H1 (cell line): ENCODE results near the gene DOCK1. TPM values are rescaled to one million over a fixed set of nuclear protein-coding genes. Genes with fewer than 3 reads are reported as not detected.

ENCODE experiments used
- CTCF ChIA-PET: fragments of 300-600 bp; sonication (Branson Sonifier 250); formaldehyde crosslinking; loops from one replicate; lab custom pipeline; 2021; ENCODE audit not compliant: partially characterized antibody; lab: Charles Lee
- POLR2A ChIA-PET: fragments of 300-600 bp; sonication (Branson Sonifier 250); formaldehyde crosslinking; loops from one replicate; lab custom pipeline; 2021; ENCODE audit warnings: inconsistent platforms; ENCODE audit not compliant: partially characterized antibody; lab: Charles Lee
- DNase-seq, 2 experiments: peaks; one replicate each; pipeline versions ENCODE4 v3.0.0 to v3.0.0-alpha.2; 2010 to 2022; ENCODE audit warnings: low spot score in 2 of 2, low read depth in 1 of 2, mixed read lengths in 1 of 2
- FAIRE-seq: peaks from 2 replicates; lab custom pipeline; 2011; peaks lifted over from hg19 to GRCh38; lab: Jason Lieb, UNC
- H2AFZ ChIP-seq: 2 replicates; pipeline ENCODE4 v1.8.1; 2012; ENCODE audit warnings: low read length, inconsistent platforms
- H2AK5ac ChIP-seq: 2 replicates; pipeline ENCODE4 v1.6.1; 2013; ENCODE audit warnings: low read depth, low read length
- H2BK120ac ChIP-seq: replicated peaks from 2 replicates; pipeline ENCODE3; 2013; ENCODE audit warnings: low read depth, low read length, inconsistent platforms
- H2BK12ac ChIP-seq: 2 replicates; pipeline ENCODE4 v1.6.1; 2013; ENCODE audit warnings: low read depth, low read length
- H2BK15ac ChIP-seq: 2 replicates; pipeline ENCODE4 v1.6.1; 2013; ENCODE audit warnings: low read length
- H2BK20ac ChIP-seq: 2 replicates; pipeline ENCODE4 v1.6.1; 2013; ENCODE audit warnings: low read length
- H2BK5ac ChIP-seq: 2 replicates; pipeline ENCODE4 v1.6.1; 2013; ENCODE audit warnings: low read depth, low read length
- H3K14ac ChIP-seq: 2 replicates; pipeline ENCODE4 v1.6.1; 2013; ENCODE audit warnings: inconsistent platforms; ENCODE audit not compliant: insufficient read length
- H3K18ac ChIP-seq: 2 replicates; pipeline ENCODE4 v1.6.1; 2013; ENCODE audit warnings: low read length; ENCODE audit errors: extremely low read depth
- H3K23ac ChIP-seq: 2 replicates; pipeline ENCODE4 v1.6.1; 2013; ENCODE audit warnings: inconsistent platforms; ENCODE audit not compliant: insufficient read length
- H3K23me2 ChIP-seq: 2 replicates; pipeline ENCODE4 v1.6.1; 2013; ENCODE audit warnings: low read depth, low read length
- H3K27ac ChIP-seq: 2 replicates; pipeline ENCODE4 v1.6.1; 2011; ENCODE audit warnings: low read depth, low read length, inconsistent platforms
- H3K27me3 ChIP-seq, 4 experiments: replicated peaks in 1 of 4; 1 replicate in 1 of 4; 2 replicates in 3 of 4; pipeline versions ENCODE4 v1.6.1 to v1.8.1; 2011 to 2013; ENCODE audit warnings: low read length in 3 of 4, mild to moderate bottlenecking in 3 of 4, inconsistent platforms in 2 of 4, mixed read lengths in 2 of 4, moderate library complexity in 1 of 4; ENCODE audit not compliant: control insufficient read depth in 3 of 4, insufficient read depth in 3 of 4; ENCODE audit errors: extremely low read depth in 1 of 4
- H3K36me3 ChIP-seq, 4 experiments: 2 replicates each; pipeline versions ENCODE4 v1.6.1 to v1.8.1; 2011 to 2013; ENCODE audit warnings: mild to moderate bottlenecking in 4 of 4, low read length in 3 of 4, moderate library complexity in 2 of 4, control low read depth in 1 of 4, inconsistent platforms in 1 of 4; ENCODE audit not compliant: insufficient read depth in 4 of 4, control insufficient read depth in 2 of 4
- H3K4ac ChIP-seq: replicated peaks from 2 replicates; pipeline ENCODE3; 2013; ENCODE audit warnings: low read length, low read depth, mixed read lengths, inconsistent platforms; ENCODE audit not compliant: insufficient read length
- H3K4me1 ChIP-seq, 4 experiments: replicated peaks in 1 of 4; 1 replicate in 1 of 4; 2 replicates in 3 of 4; pipeline versions ENCODE4 v1.6.1 to v1.8.1; 2011 to 2013; ENCODE audit warnings: low read length in 3 of 4, inconsistent platforms in 2 of 4, mixed read lengths in 1 of 4; ENCODE audit not compliant: insufficient read depth in 4 of 4, control insufficient read depth in 3 of 4
- H3K4me2 ChIP-seq, 2 experiments: 2 replicates each; pipeline versions ENCODE4 v1.6.1 to v1.8.1; 2011 to 2013; ENCODE audit warnings: low read depth in 2 of 2, low read length in 2 of 2, control low read depth in 1 of 2, inconsistent platforms in 1 of 2, mild to moderate bottlenecking in 1 of 2; ENCODE audit not compliant: insufficient read depth in 1 of 2
- H3K4me3 ChIP-seq, 4 experiments: fragments of 200-600, 300-600 bp in 1 of 4; sonication (generic), shearing (Covaris generic), sonication (Bioruptor Twin) in 1 of 4; 2 replicates each; pipeline versions ENCODE4 v1.5.1 to v1.8.1; 2011 to 2016; ENCODE audit warnings: low read length in 4 of 4, low read depth in 3 of 4, control low read depth in 2 of 4, inconsistent platforms in 2 of 4, mild to moderate bottlenecking in 2 of 4, mixed read lengths in 1 of 4, moderate library complexity in 1 of 4; ENCODE audit not compliant: insufficient read depth in 2 of 4; ENCODE audit errors: extremely low read depth in 1 of 4
- H3K56ac ChIP-seq: replicated peaks from 2 replicates; pipeline ENCODE3; 2013; ENCODE audit warnings: low read depth, mild to moderate bottlenecking, mixed read lengths, low read length, inconsistent platforms; ENCODE audit not compliant: insufficient read length
- H3K79me1 ChIP-seq: 2 replicates; pipeline ENCODE4 v1.6.1; 2013; ENCODE audit warnings: low read depth, low read length, control low read depth
- H3K79me2 ChIP-seq, 2 experiments: 2 replicates each; pipeline versions ENCODE4 v1.6.1 to v1.8.1; 2012 to 2013; ENCODE audit warnings: low read length in 2 of 2, mild to moderate bottlenecking in 2 of 2, inconsistent platforms in 1 of 2; ENCODE audit not compliant: insufficient read depth in 2 of 2, control insufficient read depth in 1 of 2
- H3K9ac ChIP-seq, 4 experiments: replicated peaks in 1 of 4; 1 replicate in 1 of 4; 2 replicates in 3 of 4; pipeline versions ENCODE4 v1.6.1 to v1.8.1; 2011 to 2013; ENCODE audit warnings: low read depth in 3 of 4, low read length in 3 of 4, control low read depth in 2 of 4, mild to moderate bottlenecking in 2 of 4, moderate library complexity in 2 of 4, inconsistent platforms in 1 of 4; ENCODE audit errors: extremely low read depth in 1 of 4
- H3K9me3 ChIP-seq, 2 experiments: 2 replicates each; pipeline versions ENCODE4 v1.6.1 to v1.8.1; 2012 to 2013; ENCODE audit warnings: mild to moderate bottlenecking in 2 of 2, moderate library complexity in 2 of 2, control low read depth in 1 of 2, inconsistent platforms in 1 of 2, low read depth in 1 of 2, low read length in 1 of 2, mixed read lengths in 1 of 2; ENCODE audit not compliant: insufficient read depth in 2 of 2
- H4K20me1 ChIP-seq, 2 experiments: replicated peaks in 1 of 2; 2 replicates each; pipeline versions ENCODE3 to v1.8.1; 2011 to 2013; ENCODE audit warnings: inconsistent platforms in 2 of 2, low read length in 2 of 2, mild to moderate bottlenecking in 1 of 2; ENCODE audit not compliant: insufficient read depth in 2 of 2, control insufficient read depth in 1 of 2
- H4K5ac ChIP-seq: 2 replicates; pipeline ENCODE4 v1.6.1; 2013; ENCODE audit warnings: low read length, low read depth, mixed read lengths, inconsistent platforms; ENCODE audit not compliant: insufficient read length
- H4K8ac ChIP-seq: 2 replicates; pipeline ENCODE4 v1.8.0; 2013; ENCODE audit warnings: mild to moderate bottlenecking, moderate library complexity, low read length, inconsistent platforms; ENCODE audit not compliant: insufficient read depth; ENCODE audit errors: extremely low read depth
- H4K91ac ChIP-seq: replicated peaks from 2 replicates; pipeline ENCODE3; 2013; ENCODE audit warnings: low read length, mixed read lengths, inconsistent platforms; ENCODE audit not compliant: insufficient read length
- BCL11A ChIP-seq, 2 experiments: IDR thresholded peaks; one replicate each; pipeline ENCODE4 v1.6.1; 2011; ENCODE audit warnings: low read depth in 2 of 2, low read length in 2 of 2, mild to moderate bottlenecking in 2 of 2
- CEBPB ChIP-seq: IDR thresholded peaks from 2 replicates; pipeline ENCODE4 v1.6.1; 2012; ENCODE audit warnings: low read depth, low read length
- CTBP2 ChIP-seq: IDR thresholded peaks from 2 replicates; pipeline ENCODE4 v1.7.0; 2011; ENCODE audit warnings: borderline replicate concordance, mild to moderate bottlenecking, moderate library complexity, mixed read lengths, low read length; ENCODE audit not compliant: insufficient read depth, insufficient read length
- GABPA ChIP-seq: IDR thresholded peaks from 2 replicates; pipeline ENCODE4 v1.6.1; 2011; ENCODE audit warnings: mild to moderate bottlenecking, low read length, moderate library complexity, borderline replicate concordance; ENCODE audit not compliant: insufficient read depth
- KDM5A ChIP-seq: fragments of 200-600 bp; IDR thresholded peaks from 2 replicates; pipeline ENCODE4 v1.7.1; 2012; ENCODE audit warnings: mild to moderate bottlenecking, low read length, inconsistent platforms, mixed read lengths
- SIN3A ChIP-seq, 2 experiments: IDR thresholded peaks in 1 of 2; conservative IDR thresholded peaks in 1 of 2; 2 replicates each; pipeline ENCODE4 v1.6.1; 2011 to 2012; ENCODE audit warnings: low read length in 2 of 2, improper control_type of control experiment in 1 of 2, low read depth in 1 of 2, mild to moderate bottlenecking in 1 of 2
- TAF1 ChIP-seq: IDR thresholded peaks from 2 replicates; pipeline ENCODE4 v1.6.1; 2011; ENCODE audit warnings: mild to moderate bottlenecking, low read depth, low read length
- ZNF274 ChIP-seq: IDR thresholded peaks from 2 replicates; pipeline ENCODE4 v1.7.0; 2012; ENCODE audit warnings: low read length, borderline replicate concordance; ENCODE audit errors: extremely low read depth
- WGBS, 2 experiments: shearing (Covaris generic) in 1 of 2; methylation state at CpG; one replicate each; pipeline versions ENCODE4 v1.1.6 to v1.1.7; 2013 to 2015; ENCODE audit warnings: low lambda C conversion rate in 2 of 2, mixed read lengths in 2 of 2, inconsistent platforms in 1 of 2, low coverage in 1 of 2, missing lambda C conversion rate in 1 of 2; ENCODE audit not compliant: insufficient replicate concordance in 2 of 2, insufficient coverage in 1 of 2, insufficient read length in 1 of 2; ENCODE audit errors: extremely low coverage in 1 of 2, missing lambda C conversion rate in 1 of 2; 5-methylcytosine and 5-hydroxymethylcytosine counted together
- polyA plus RNA-seq, 7 experiments: library from polyadenylated mRNA; depleted of rRNA in 3 of 7; stranded (reverse) in 5 of 7; unstranded in 2 of 7; fragments of >200 nt in 5 of 7; fragments of 200-250 nt in 2 of 7; gene quantifications; 1 replicate in 5 of 7; 2 replicates in 1 of 7; 4 replicates in 1 of 7; pipeline versions ENCODE4 v1.2.1 to v1.2.3, GENCODE V29; 2011 to 2013; ENCODE audit warnings: missing spikeins in 2 of 7, mixed read lengths in 2 of 7
- total RNA-seq: library from RNA; stranded (reverse); fragmentation: NEBNext Ultra II Directional; extraction: Animal tissue kit (Norgen Biotek cat#: 25700); gene quantifications from 2 replicates; pipeline ENCODE4 v1.2.1, GENCODE V29; 2021
- TF ChIP-seq, protein P1 (sequence below): IDR thresholded peaks from 2 replicates; pipeline ENCODE4 v1.6.1; 2011; ENCODE audit warnings: low read depth, mild to moderate bottlenecking, low read length; ENCODE audit not compliant: insufficient read depth

Gene DOCK1
- total and polyA plus RNA-seq, 2 of the 8 experiments (the other 6 are each of a cell fraction or from before 2014, with no cell fraction given), result 11.6 to 53.0 TPM

GRCh38 chr10:127427926-127428325, 522.7 kb downstream of the DOCK1 start:
- no peak overlapping the region for H4K5ac ChIP-seq
- POLR2A ChIA-PET, result no interaction called here
- no peak overlapping the region for H3K14ac ChIP-seq
- H2BK12ac ChIP-seq, result no peak overlapping the region
- no peak overlapping the region for H2AFZ ChIP-seq
- CTCF ChIA-PET, result interaction anchor here (0.7 kb wide), 1 partner anchor 224 kb away, joined by 3 read pairs; no protein-coding TSS in a partner anchor
- H3K4me2 ChIP-seq, result no peak overlapping the region
- H3K4me3 ChIP-seq, result no peak overlapping the region
- H3K4ac ChIP-seq, result no peak overlapping the region
- H4K91ac ChIP-seq, result no peak overlapping the region
- FAIRE-seq (no peak), DNase-seq (no peak)
- no peaks in the 10 kb centered on the region; the same call in 1 of the 2 replicates for H3K23me2 ChIP-seq
- 95% methylated on average over 6 of the region's 6 CpGs; no CpG with 5 or more reads in 1 of the 2 experiments for WGBS, 2 experiments
- no peak overlapping the region for H2BK15ac ChIP-seq
- peaks cover 2 to 13% of the 10 kb centered on the region in 2 experiments; a peak in 2 of 4 replicates for H3K9me3 ChIP-seq
- H2BK20ac ChIP-seq, result no peak overlapping the region
- no peak overlapping the region for H3K23ac ChIP-seq
- H3K79me2 ChIP-seq, result no peaks in the 10 kb centered on the region
- no peak overlapping the region for H3K18ac ChIP-seq
- no peak overlapping the region for H3K56ac ChIP-seq
- H3K36me3 ChIP-seq, result peaks cover 3 to 12% (median 7%) of the 10 kb centered on the region in 4 experiments; a peak in 6 of 8 replicates
- H2AK5ac ChIP-seq, result no peak overlapping the region
- no peak overlapping the region for H2BK120ac ChIP-seq
- H3K9ac ChIP-seq, result no peak overlapping the region
- H2BK5ac ChIP-seq, result no peak overlapping the region
- no peak overlapping the region for H4K8ac ChIP-seq
- H3K27me3 ChIP-seq, result no peaks in the 10 kb centered on the region
- no peaks in the 10 kb centered on the region for H3K4me1 ChIP-seq
- TF ChIP-seq ZNF274 (no peak), CEBPB (no peak), BCL11A (IDR thresholded peaks at IDR 0.05; ENCODE audit: low read depth in 2 of 2, low read length in 2 of 2) (no peak), CTBP2 (no peak), TAF1 (no peak), KDM5A (no peak), SIN3A (conservative IDR thresholded peaks at IDR 0.05 in 1 of 2, IDR thresholded peaks at IDR 0.05 in 1 of 2; ENCODE audit: low read depth in 1 of 2, low read length in 2 of 2) (no peak), GABPA (no peak)
- TF ChIP-seq, protein P1, sequence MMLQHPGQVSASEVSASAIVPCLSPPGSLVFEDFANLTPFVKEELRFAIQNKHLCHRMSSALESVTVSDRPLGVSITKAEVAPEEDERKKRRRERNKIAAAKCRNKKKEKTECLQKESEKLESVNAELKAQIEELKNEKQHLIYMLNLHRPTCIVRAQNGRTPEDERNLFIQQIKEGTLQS, result no peak
- no peaks in the 10 kb centered on the region for H4K20me1 ChIP-seq
- H3K79me1 ChIP-seq, result no peaks in the 10 kb centered on the region
- no peak overlapping the region for H3K27ac ChIP-seq
